ENCODE results near the gene DLG4.

The DLG4 gene

GRCh38 chr17:7258731-7259554 lies 39.3 kb upstream of the DLG4 start:
- TF ChIP-seq ISL1 (CRISPR knock-in tag; IDR thresholded peaks at IDR 0.05) (no peak), ARNTL (CRISPR knock-in tag; IDR thresholded peaks at IDR 0.05; ENCODE audit: borderline replicate concordance, low read depth) (no peak), RARB (CRISPR knock-in tag; IDR thresholded peaks at IDR 0.05) (no peak), SNAI2 (CRISPR knock-in tag; IDR thresholded peaks at IDR 0.05) (no peak), CSDC2 (CRISPR knock-in tag; IDR thresholded peaks at IDR 0.05) (no peak), PATZ1 (CRISPR knock-in tag; IDR thresholded peaks at IDR 0.05; ENCODE audit: borderline replicate concordance) (no peak), CSRNP3 (CRISPR knock-in tag; IDR thresholded peaks at IDR 0.05) (no peak), ZNF8 (CRISPR knock-in tag; IDR thresholded peaks at IDR 0.05) (no peak), POU6F1 (CRISPR knock-in tag; IDR thresholded peaks at IDR 0.05; ENCODE audit: borderline replicate concordance, low read depth) (no peak)
- ATAC-seq: no peak

- no peak for TF ChIP-seq CSDC2 (CRISPR knock-in tag; IDR thresholded peaks at IDR 0.05)
- TF ChIP-seq TOX (CRISPR knock-in tag; IDR thresholded peaks at IDR 0.05; ENCODE audit: borderline replicate concordance): no peak
- no peak for TF ChIP-seq ZNF565 (CRISPR knock-in tag; conservative IDR thresholded peaks at IDR 0.05; ENCODE audit: low read depth)
- TF ChIP-seq BACH2 (CRISPR knock-in tag; IDR thresholded peaks at IDR 0.05; ENCODE audit: borderline replicate concordance): no peak
- ATAC-seq: no peak
Observed at GRCh38 chr17:7256766-7257456, 37.3 kb upstream of the DLG4 start.

- TF ChIP-seq RARB (CRISPR knock-in tag; IDR thresholded peaks at IDR 0.05): no peak
- TF ChIP-seq PPARA (CRISPR knock-in tag; IDR thresholded peaks at IDR 0.05; ENCODE audit: borderline replicate concordance): no peak
- TF ChIP-seq ZNF565 (CRISPR knock-in tag; conservative IDR thresholded peaks at IDR 0.05; ENCODE audit: low read depth): no peak
- TF ChIP-seq TSHZ2 (CRISPR knock-in tag; IDR thresholded peaks at IDR 0.05): no peak
- TF ChIP-seq PATZ1 (CRISPR knock-in tag; IDR thresholded peaks at IDR 0.05; ENCODE audit: borderline replicate concordance): no peak
- TF ChIP-seq ZFP30 (CRISPR knock-in tag; IDR thresholded peaks at IDR 0.05): no peak
- TF ChIP-seq ZC3H10 (CRISPR knock-in tag; IDR thresholded peaks at IDR 0.05): no peak
- no peak for TF ChIP-seq ZNF8 (CRISPR knock-in tag; IDR thresholded peaks at IDR 0.05)
- no peak for TF ChIP-seq BACH2 (CRISPR knock-in tag; IDR thresholded peaks at IDR 0.05; ENCODE audit: borderline replicate concordance)
- no peak for TF ChIP-seq ESRRG (CRISPR knock-in tag; IDR thresholded peaks at IDR 0.05)
- TF ChIP-seq ZFP3 (CRISPR knock-in tag; IDR thresholded peaks at IDR 0.05): no peak
- no peak for TF ChIP-seq SNAI2 (CRISPR knock-in tag; IDR thresholded peaks at IDR 0.05)
- no peak for TF ChIP-seq TOX (CRISPR knock-in tag; IDR thresholded peaks at IDR 0.05; ENCODE audit: borderline replicate concordance)
- no peak for TF ChIP-seq GLIS3 (CRISPR knock-in tag; IDR thresholded peaks at IDR 0.05)
- TF ChIP-seq CREB5 (CRISPR knock-in tag; IDR thresholded peaks at IDR 0.05; ENCODE audit: low read depth): no peak
- no peak for TF ChIP-seq CSRNP3 (CRISPR knock-in tag; IDR thresholded peaks at IDR 0.05)
- no peak for ATAC-seq
Observed at GRCh38 chr17:7254511-7254910, 34.9 kb upstream of the DLG4 start.
